Stimulated activated CD4-positive, alpha-beta T cell treated with anti-CD3 and anti-CD28 coated beads, Interleukin-15, amount 100 ng/mL, for 24 hours (primary cell): ENCODE data around the gene ARL5B.

Experiments
- DNase-seq: peaks from one replicate; pipeline ENCODE4 v3.0.0-alpha.2; 2020

Gene ARL5B

DNA sequence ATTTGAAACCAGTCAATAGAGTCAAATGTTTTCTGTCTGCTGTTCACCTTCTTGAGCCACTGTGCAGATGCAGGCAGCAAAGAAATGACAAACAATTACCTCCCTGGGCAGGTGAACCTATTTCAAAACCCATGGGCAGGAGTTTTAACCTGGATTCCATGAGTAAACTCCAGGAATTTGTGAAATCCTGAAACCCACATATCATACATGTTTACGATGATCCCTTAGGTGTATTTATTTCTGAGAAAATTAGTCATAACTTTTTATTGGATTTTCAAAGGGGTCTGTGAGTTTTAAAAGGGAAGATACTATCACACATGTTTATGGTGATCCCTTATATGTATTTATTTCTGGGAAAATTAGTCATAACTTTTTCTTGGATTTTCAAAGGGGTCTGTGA, 59.8 kb downstream of the ARL5B start:
- DNase-seq, result no peak

DNA sequence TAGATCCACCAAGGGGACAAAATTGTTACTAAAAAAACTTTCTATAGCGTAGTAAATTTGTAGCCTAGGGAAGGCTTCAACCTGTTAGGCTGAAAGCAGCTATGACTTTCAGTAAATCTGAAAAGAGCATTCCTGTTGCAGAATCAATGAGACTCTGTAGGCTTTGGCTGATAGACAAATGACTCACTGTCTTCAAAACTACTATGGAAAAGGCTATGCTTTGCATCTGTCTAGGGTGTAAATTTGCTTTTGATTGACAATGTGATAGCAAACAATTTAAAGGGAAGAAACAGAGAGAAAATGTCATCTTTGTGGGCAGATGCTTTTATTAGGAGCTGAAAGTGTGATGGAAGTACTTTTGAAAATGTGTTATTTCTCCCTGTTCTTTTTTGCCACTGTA, 60.6 kb downstream of the ARL5B start:
- no peak for DNase-seq

DNA sequence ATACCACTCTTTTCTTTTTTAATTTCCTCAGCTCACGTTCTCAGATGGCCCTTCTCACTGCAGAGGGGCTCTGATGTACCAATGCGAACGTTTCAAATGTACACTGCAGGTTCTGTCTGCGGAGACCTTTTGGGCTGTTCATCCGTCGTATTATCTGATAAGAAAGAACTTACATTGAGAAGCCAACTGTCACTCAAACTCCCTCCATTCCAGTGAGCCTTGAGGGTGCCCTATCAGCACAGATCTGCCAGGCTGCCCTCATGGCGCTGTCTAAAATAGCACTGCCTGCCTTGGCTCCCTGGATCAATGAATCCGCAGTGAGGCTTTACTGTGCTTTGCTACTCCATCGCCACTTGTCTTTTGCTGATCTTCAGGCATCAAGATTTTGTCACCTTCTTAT, 61.8 kb downstream of the ARL5B start:
- DNase-seq, result no peak

DNA sequence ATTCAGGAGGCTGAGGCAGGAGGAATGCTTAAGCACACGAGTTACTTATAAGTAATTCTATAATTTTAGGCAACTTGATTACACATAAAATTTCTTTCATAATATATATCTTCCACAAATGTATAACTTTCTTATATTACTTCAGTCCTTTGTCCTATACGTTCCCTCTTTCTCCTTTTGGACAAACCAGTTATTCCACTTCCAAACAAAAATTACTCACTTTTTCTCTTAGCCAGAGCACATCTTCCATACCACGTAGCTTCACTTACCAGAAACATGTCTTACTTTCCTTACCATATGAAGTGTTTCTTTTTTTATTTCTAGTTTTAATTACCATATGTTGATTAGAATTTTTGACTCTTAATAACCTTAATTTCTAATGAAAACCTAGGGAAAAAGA, 64.6 kb downstream of the ARL5B start:
- no peak for DNase-seq
